WTC11 (cell line): Measurements from ENCODE around the gene SPACDR. TPM values are rescaled to one million over a fixed set of nuclear protein-coding genes. Genes with fewer than 3 reads are reported as not detected.

ENCODE experiments used
- ATF6 ChIP-seq: sonication (generic); formaldehyde crosslinking; IDR thresholded peaks from 2 replicates; pipeline ENCODE4 v1.8.1; 2023; ENCODE audit warnings: mild to moderate bottlenecking, missing genetic modification reagents
- CTCF ChIP-seq: fragments of 200-600 bp; IDR thresholded peaks from 2 replicates; pipeline ENCODE4 v1.8.0; 2022; ENCODE audit warnings: antibody characterized with exemption
- E2F1 ChIP-seq: sonication (generic); formaldehyde crosslinking; IDR thresholded peaks from 2 replicates; pipeline ENCODE4 v1.8.0; 2022; ENCODE audit warnings: mild to moderate bottlenecking, missing genetic modification reagents
- ELF4 ChIP-seq: sonication (generic); formaldehyde crosslinking; IDR thresholded peaks from 2 replicates; pipeline ENCODE4 v1.8.1; 2022; ENCODE audit warnings: low read depth, mild to moderate bottlenecking, moderate library complexity, missing genetic modification reagents
- ERG ChIP-seq: fragments of 250-450 bp; sonication (Bioruptor Pico); IDR thresholded peaks from 2 replicates; pipeline ENCODE4 v1.8.0; 2021; ENCODE audit warnings: mild to moderate bottlenecking
- JUN ChIP-seq: sonication (generic); formaldehyde crosslinking; IDR thresholded peaks from 2 replicates; pipeline ENCODE4 v1.8.0; 2023; ENCODE audit warnings: mild to moderate bottlenecking, missing genetic modification reagents
- MAX ChIP-seq: sonication (generic); formaldehyde crosslinking; IDR thresholded peaks from 2 replicates; pipeline ENCODE4 v1.8.0; 2022; ENCODE audit warnings: mild to moderate bottlenecking, missing genetic modification reagents
- NR3C1 ChIP-seq: sonication (generic); formaldehyde crosslinking; conservative IDR thresholded peaks from 2 replicates; pipeline ENCODE4 v1.8.1; 2023; ENCODE audit warnings: low read depth, mild to moderate bottlenecking, missing genetic modification reagents
- STAT6 ChIP-seq: sonication (generic); formaldehyde crosslinking; conservative IDR thresholded peaks from 2 replicates; pipeline ENCODE4 v1.8.1; 2023; ENCODE audit warnings: mild to moderate bottlenecking, low read depth, missing genetic modification reagents, moderate library complexity
- ZMAT4 ChIP-seq: fragments of 250-450 bp; sonication (Bioruptor Pico); IDR thresholded peaks from 2 replicates; pipeline ENCODE4 v1.9.0; 2021; ENCODE audit warnings: mild to moderate bottlenecking
- ZNF281 ChIP-seq: sonication (generic); formaldehyde crosslinking; IDR thresholded peaks from 2 replicates; pipeline ENCODE4 v1.8.0; 2023; ENCODE audit warnings: mild to moderate bottlenecking, missing genetic modification reagents
- total RNA-seq: library from RNA; stranded (reverse); gene quantifications from 3 replicates; pipeline ENCODE4 v1.2.3, GENCODE V29; 2021

Gene SPACDR
- total RNA-seq, 1 experiment from 2014 or later: 0.33 TPM

GRCh38 chr7:100477871-100478267, 13.8 kb upstream of the SPACDR start (continued):
- TF ChIP-seq ZMAT4 (CRISPR knock-in tag): no peak
- TF ChIP-seq ELF4 (CRISPR knock-in tag): no peak
- TF ChIP-seq MAX: no peak
- TF ChIP-seq ZNF281 (CRISPR knock-in tag): no peak
- no peak for TF ChIP-seq JUN
- no peak for TF ChIP-seq ATF6 (CRISPR knock-in tag)
- TF ChIP-seq CTCF: no peak
- no peak for TF ChIP-seq STAT6
- TF ChIP-seq ERG (CRISPR knock-in tag): no peak
- TF ChIP-seq E2F1 (CRISPR knock-in tag): no peak
- no peak for TF ChIP-seq NR3C1 (CRISPR knock-in tag)
- TF ChIP-seq, all 79 proteins: peak for 0
